Measurements from ENCODE around the gene SYNGR4. TPM values are rescaled to one million over a fixed set of nuclear protein-coding genes. Genes with fewer than 3 reads are reported as not detected.

Gene SYNGR4
- total RNA-seq, 1 donor, result not detected

DNA sequence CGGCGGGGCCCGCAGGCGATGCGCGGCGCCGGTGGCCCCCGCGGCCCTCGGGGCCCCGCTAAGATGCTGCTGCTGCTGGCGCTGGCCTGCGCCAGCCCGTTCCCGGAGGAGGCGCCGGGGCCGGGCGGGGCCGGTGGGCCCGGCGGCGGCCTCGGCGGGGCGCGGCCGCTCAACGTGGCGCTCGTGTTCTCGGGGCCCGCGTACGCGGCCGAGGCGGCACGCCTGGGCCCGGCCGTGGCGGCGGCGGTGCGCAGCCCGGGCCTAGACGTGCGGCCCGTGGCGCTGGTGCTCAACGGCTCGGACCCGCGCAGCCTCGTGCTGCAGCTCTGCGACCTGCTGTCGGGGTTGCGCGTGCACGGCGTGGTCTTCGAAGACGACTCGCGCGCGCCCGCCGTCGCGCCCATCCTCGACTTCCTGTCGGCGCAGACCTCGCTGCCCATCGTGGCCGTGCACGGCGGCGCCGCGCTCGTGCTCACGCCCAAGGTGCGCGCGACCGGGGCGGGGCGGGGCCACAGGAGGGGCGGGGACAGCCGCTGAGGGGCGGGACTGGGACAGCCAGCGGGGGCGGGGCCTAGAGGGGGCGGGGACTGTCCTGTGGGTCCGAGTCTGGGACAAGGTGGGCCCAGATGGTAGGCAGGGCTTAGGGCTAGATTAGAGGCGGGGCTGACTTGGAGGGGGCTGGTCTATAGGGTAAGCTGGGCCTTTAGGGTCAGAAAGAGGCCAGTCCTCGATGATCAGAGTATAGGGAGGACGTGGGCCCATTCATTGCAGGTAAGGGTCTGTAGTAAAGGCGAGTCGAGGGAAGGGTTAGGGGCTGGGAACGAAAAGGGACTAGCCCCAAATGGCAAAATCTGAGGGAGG, 34.4 kb downstream of the SYNGR4 start:
- TF ChIP-seq, protein P1, sequence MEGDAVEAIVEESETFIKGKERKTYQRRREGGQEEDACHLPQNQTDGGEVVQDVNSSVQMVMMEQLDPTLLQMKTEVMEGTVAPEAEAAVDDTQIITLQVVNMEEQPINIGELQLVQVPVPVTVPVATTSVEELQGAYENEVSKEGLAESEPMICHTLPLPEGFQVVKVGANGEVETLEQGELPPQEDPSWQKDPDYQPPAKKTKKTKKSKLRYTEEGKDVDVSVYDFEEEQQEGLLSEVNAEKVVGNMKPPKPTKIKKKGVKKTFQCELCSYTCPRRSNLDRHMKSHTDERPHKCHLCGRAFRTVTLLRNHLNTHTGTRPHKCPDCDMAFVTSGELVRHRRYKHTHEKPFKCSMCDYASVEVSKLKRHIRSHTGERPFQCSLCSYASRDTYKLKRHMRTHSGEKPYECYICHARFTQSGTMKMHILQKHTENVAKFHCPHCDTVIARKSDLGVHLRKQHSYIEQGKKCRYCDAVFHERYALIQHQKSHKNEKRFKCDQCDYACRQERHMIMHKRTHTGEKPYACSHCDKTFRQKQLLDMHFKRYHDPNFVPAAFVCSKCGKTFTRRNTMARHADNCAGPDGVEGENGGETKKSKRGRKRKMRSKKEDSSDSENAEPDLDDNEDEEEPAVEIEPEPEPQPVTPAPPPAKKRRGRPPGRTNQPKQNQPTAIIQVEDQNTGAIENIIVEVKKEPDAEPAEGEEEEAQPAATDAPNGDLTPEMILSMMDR (IDR thresholded peaks at IDR 0.05; ENCODE audit: insufficient read depth, low read length), result no peak
- DNase-seq (ENCODE audit: low read depth), result peak; percentile 76
- peak overlapping the region; percentile 72 for H3K4me3 ChIP-seq (ENCODE audit: low read depth, low read length)

DNA sequence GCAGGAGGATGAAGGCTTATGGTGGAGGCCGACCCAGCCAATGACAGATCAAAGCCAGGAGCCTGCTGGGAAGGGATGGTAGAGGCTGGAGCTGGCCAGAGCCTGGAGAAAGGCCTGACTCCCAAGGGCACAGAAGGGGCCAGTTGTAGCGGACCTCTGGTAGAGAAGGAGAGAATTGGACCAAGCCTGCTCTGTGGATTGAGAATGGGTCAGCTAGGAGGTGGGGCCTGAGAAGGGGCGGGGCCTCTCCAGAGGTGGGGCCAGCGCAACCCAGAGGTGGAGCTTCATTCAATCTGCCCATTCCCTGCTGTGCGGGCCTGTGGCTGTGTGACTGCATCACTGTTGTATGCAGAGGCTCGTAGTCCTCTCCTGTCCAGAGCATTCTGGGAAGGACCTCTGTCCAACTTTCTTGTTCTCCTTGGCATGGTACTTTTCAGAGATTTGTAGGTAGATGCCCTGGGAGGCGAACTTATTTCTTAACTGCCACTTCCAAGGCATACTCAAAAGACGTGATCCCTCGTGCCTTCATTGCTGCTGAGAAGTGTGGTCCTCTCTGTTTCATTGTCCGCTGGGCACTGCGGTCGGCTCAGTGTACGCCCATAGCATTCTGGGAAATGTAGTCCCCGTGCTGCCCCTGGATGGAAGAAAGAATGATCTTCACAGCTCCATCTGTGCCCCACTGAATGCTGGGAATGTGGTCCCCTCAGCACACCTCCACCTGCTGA, 36.0 kb downstream of the SYNGR4 start:
- DNase-seq (ENCODE audit: low read depth), result peak; percentile 86
- H3K4me3 ChIP-seq (ENCODE audit: low read depth, low read length), result peak overlapping the region; percentile 46
- TF ChIP-seq, protein P1 (IDR thresholded peaks at IDR 0.05; ENCODE audit: insufficient read depth, low read length), result no peak

DNA sequence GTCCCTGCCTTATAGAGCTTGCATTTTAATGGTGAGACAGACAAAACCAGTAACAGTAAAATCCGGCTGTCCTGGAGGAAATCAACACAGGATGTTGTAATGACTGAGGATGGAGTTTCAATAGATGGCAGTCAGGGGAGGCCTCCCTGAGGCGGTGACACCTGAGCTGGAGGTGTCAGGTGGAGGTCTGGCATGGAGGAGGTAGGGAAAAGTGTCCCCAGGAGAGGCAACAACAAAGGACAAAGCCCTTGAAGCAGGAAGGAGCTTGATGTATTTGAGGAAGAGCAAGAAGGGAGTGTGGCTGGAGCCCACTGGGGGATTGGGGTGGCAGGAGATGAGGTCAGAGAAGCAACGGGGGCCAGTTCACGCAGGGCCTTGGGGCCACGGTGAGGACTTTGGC, 37.1 kb downstream of the SYNGR4 start:
- TF ChIP-seq, protein P1 (IDR thresholded peaks at IDR 0.05; ENCODE audit: insufficient read depth, low read length), result no peak
- DNase-seq (ENCODE audit: low read depth), result no peak
- H3K4me3 ChIP-seq (ENCODE audit: low read depth, low read length), result no peak overlapping the region

DNA sequence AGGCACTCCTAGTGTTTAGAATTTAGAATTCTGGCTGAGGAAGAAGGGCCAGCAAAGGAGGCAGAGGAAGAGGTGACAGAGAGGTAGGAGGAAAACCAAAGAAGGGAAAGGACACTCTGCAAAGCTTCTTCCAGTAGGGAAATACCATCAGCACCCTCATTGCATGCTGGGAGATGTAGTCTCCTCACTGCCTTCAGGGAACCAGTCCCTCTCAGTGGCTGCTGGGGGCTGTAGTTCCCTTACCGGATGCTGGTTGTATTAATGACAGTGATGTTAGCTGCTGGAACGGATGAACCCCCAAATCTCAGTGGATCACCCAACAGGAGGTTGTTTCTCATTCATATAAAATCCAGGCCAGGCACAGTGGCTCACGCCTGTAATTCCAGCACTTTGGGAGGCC, 39.4 kb downstream of the SYNGR4 start:
- DNase-seq (ENCODE audit: low read depth), result peak; percentile 51
- TF ChIP-seq, protein P1 (IDR thresholded peaks at IDR 0.05; ENCODE audit: insufficient read depth, low read length), result no peak
- H3K4me3 ChIP-seq (ENCODE audit: low read depth, low read length), result no peak overlapping the region

DNA sequence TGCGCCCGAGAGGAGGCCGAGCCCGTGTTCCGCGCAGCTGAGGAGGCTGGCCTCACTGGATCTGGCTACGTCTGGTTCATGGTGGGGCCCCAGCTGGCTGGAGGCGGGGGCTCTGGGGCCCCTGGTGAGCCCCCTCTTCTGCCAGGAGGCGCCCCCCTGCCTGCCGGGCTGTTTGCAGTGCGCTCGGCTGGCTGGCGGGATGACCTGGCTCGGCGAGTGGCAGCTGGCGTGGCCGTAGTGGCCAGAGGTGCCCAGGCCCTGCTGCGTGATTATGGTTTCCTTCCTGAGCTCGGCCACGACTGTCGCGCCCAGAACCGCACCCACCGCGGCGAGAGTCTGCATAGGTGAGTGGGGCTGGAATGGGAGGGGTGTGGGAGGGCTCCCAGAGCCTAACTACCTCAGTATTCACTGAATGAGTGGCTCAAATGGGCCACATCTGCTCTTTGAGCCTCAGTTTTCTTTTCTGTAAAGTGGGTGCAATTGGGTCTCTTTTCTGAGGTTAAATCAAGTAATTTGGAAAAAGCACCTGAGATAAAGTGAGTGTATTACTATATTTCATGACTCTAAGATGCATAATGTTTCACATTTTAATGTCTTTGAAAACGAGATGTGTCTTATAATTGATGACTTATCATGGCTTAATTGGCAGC, 41.0 kb downstream of the SYNGR4 start:
- TF ChIP-seq, protein P1 (IDR thresholded peaks at IDR 0.05; ENCODE audit: insufficient read depth, low read length), result no peak
- DNase-seq (ENCODE audit: low read depth), result no peak
- no peak overlapping the region for H3K4me3 ChIP-seq (ENCODE audit: low read depth, low read length)

DNA sequence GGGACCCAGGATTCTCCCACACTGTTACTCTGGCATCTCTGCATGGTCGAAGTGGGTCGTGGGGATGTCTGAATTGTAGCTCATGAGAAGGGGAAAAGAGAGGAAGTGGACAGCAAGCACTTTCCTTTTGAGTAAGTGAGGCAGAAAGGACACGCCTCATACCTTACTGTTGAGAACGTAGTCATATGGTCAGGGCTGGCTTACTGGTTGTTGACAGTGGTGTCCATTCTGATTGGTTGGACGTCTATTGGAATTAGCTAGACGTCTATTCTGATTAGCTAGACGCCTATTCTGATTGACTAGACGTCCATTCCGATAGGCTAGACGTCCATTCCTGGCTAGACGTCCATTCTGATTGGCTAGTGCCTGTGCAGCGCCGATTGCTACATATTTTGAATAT, 41.7 kb downstream of the SYNGR4 start:
- TF ChIP-seq, protein P1 (IDR thresholded peaks at IDR 0.05; ENCODE audit: insufficient read depth, low read length), result no peak
- DNase-seq (ENCODE audit: low read depth), result no peak
- no peak overlapping the region for H3K4me3 ChIP-seq (ENCODE audit: low read depth, low read length)
